Measurements from ENCODE around the gene ATAD1. TPM values are rescaled to one million over a fixed set of nuclear protein-coding genes. Genes with fewer than 3 reads are reported as not detected.

ATAD1 gene
- total and polyA plus RNA-seq, 2 donors (not counting 1 experiment from before 2014, with no cell fraction given): 34.7 to 49.0 TPM

DNA sequence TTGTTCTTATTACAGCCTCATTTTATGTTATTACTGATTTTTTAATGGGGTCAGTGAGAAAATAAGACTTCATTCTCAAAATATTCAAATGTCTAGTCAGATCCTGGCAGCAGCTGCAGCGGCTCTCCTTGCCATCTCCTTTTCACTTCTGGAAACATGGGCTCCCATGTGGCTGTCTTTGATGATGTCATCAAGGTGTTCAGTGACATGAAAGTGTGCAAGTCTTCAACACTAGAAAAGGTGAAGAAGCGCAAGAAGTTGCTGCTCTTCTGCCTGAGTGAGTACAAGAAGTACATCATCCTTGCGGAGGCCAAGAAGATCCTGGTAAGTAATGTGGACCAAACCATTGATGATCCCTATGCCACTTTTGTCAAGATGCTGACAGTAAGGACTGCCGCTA, 25.7 kb upstream of the ATAD1 start:
- TF ChIP-seq, protein P1, sequence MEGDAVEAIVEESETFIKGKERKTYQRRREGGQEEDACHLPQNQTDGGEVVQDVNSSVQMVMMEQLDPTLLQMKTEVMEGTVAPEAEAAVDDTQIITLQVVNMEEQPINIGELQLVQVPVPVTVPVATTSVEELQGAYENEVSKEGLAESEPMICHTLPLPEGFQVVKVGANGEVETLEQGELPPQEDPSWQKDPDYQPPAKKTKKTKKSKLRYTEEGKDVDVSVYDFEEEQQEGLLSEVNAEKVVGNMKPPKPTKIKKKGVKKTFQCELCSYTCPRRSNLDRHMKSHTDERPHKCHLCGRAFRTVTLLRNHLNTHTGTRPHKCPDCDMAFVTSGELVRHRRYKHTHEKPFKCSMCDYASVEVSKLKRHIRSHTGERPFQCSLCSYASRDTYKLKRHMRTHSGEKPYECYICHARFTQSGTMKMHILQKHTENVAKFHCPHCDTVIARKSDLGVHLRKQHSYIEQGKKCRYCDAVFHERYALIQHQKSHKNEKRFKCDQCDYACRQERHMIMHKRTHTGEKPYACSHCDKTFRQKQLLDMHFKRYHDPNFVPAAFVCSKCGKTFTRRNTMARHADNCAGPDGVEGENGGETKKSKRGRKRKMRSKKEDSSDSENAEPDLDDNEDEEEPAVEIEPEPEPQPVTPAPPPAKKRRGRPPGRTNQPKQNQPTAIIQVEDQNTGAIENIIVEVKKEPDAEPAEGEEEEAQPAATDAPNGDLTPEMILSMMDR (conservative IDR thresholded peaks at IDR 0.05 in 1 of 2, IDR thresholded peaks at IDR 0.05 in 1 of 2; ENCODE audit: low read depth in 1 of 2, low read length in 2 of 2): no peak
- TF ChIP-seq EZH2 (IDR thresholded peaks at IDR 0.05; ENCODE audit: low read length, missing control alignments): no peak
- H3K27me3 ChIP-seq (ENCODE audit: control insufficient read depth, insufficient read depth, low read length): no peaks in the 10 kb centered on the region
- H4K20me1 ChIP-seq (ENCODE audit: control insufficient read depth, extremely low read depth, insufficient read depth, low read length): no peaks in the 10 kb centered on the region
- H3K9me3 ChIP-seq (ENCODE audit: control insufficient read depth, insufficient read depth, low read depth, low read length): no peaks in the 10 kb centered on the region
- no peak overlapping the region for H3K27ac ChIP-seq (ENCODE audit: insufficient read depth, low read length)
- H3K4me3 ChIP-seq (replicated peaks in 1 of 4; ENCODE audit: control extremely low read depth in 1 of 4, insufficient read depth in 1 of 4, low read depth in 3 of 4, low read length in 4 of 4): no peak overlapping the region
- peak in 1 of 2 donors; percentile 18 for DNase-seq (ENCODE audit: low read depth in 2 of 2)
- H3K36me3 ChIP-seq (ENCODE audit: control insufficient read depth, insufficient read depth, low read length): no peaks in the 10 kb centered on the region
- H2AFZ ChIP-seq (ENCODE audit: low read length): no peak overlapping the region
- no peaks in the 10 kb centered on the region for H3K79me2 ChIP-seq (ENCODE audit: control insufficient read depth, insufficient read depth, low read length)
- peaks cover 2% of the 10 kb centered on the region for H3K4me1 ChIP-seq (ENCODE audit: control insufficient read depth, extremely low read depth, insufficient read depth, low read length)
- no peak overlapping the region for H3K4me2 ChIP-seq (ENCODE audit: extremely low read depth, insufficient read depth, low read length)
- no peak overlapping the region for H3K9ac ChIP-seq (ENCODE audit: insufficient read depth, low read length)

DNA sequence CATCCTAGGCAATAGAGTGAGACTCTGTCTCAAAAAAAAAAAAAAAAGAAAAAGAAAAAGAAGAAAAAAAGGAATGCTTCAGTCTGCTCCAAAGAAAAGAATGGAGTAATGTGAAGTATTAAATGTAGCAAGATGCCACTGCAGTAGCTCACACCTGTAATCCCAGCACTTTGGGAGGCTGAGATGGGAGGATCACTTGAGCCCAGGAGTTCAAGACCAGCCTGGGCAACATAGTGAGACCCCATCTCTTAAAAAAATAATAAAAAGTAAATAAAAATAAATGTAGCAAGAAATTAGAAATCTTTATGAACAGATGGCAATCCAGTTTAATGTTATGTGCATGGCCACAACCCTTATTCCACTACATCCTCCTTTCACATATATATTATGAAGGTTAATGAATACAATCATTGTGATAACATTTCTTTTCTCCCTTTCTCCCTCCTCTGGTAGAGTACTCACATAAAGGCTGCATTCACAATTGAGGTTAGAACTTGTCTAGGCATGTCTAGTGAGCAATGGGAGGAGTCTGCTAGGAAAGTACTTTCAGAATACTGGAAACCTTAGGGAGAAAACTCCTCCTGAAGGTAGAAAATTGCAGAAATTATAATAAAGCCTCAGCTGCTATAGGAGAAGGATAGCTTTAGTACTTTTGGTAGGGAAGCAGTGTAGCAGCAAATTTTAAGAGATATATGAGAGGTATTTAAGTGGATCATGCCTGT, 24.9 kb upstream of the ATAD1 start:
- Histone ChIP-seq H3K36me3 (ENCODE audit: control insufficient read depth, insufficient read depth, low read length) (no peaks in the 10 kb centered on the region), H3K27ac (ENCODE audit: insufficient read depth, low read length) (peak overlapping the region; percentile 29), H3K27me3 (ENCODE audit: control insufficient read depth, insufficient read depth, low read length) (no peaks in the 10 kb centered on the region), H3K4me2 (ENCODE audit: extremely low read depth, insufficient read depth, low read length) (no peak overlapping the region), H4K20me1 (ENCODE audit: control insufficient read depth, extremely low read depth, insufficient read depth, low read length) (no peaks in the 10 kb centered on the region), H3K9ac (ENCODE audit: insufficient read depth, low read length) (no peak overlapping the region), H3K4me1 (ENCODE audit: control insufficient read depth, extremely low read depth, insufficient read depth, low read length) (peaks cover 2% of the 10 kb centered on the region), H3K79me2 (ENCODE audit: control insufficient read depth, insufficient read depth, low read length) (no peaks in the 10 kb centered on the region), H3K4me3 (replicated peaks in 1 of 4; ENCODE audit: control extremely low read depth in 1 of 4, insufficient read depth in 1 of 4, low read depth in 3 of 4, low read length in 4 of 4) (no peak overlapping the region), H3K9me3 (ENCODE audit: control insufficient read depth, insufficient read depth, low read depth, low read length) (no peaks in the 10 kb centered on the region), H2AFZ (ENCODE audit: low read length) (no peak overlapping the region)
- TF ChIP-seq EZH2 (IDR thresholded peaks at IDR 0.05; ENCODE audit: low read length, missing control alignments): no peak
- TF ChIP-seq, protein P1 (conservative IDR thresholded peaks at IDR 0.05 in 1 of 2, IDR thresholded peaks at IDR 0.05 in 1 of 2; ENCODE audit: low read depth in 1 of 2, low read length in 2 of 2): no peak
- peak; percentile 83 to 86 for DNase-seq (ENCODE audit: low read depth in 2 of 2)

DNA sequence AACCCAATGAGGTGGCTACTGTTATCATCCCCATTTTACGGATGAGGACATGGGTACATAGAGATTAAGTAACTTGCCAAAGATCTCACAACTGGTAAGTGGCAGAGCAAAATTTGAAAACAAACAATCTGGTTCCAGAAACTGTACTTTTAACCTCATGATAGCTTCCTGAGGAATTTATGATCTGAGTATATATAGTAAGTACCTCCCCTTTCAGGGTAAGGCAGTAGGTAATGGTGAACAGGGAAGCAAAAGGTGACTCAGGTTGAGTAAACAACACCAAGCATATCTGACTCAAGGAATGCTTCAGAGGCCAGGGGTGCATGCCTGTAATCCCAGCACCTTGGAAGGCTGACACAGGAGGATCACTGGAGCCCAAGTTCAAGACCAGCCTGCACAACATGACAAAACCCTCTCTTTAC, 24.2 kb upstream of the ATAD1 start:
- DNase-seq (ENCODE audit: low read depth in 2 of 2): peak in 1 of 2 donors; percentile 66
- Histone ChIP-seq H3K9me3 (ENCODE audit: control insufficient read depth, insufficient read depth, low read depth, low read length) (no peaks in the 10 kb centered on the region), H3K27me3 (ENCODE audit: control insufficient read depth, insufficient read depth, low read length) (no peaks in the 10 kb centered on the region), H3K36me3 (ENCODE audit: control insufficient read depth, insufficient read depth, low read length) (no peaks in the 10 kb centered on the region), H2AFZ (ENCODE audit: low read length) (no peak overlapping the region), H3K4me2 (ENCODE audit: extremely low read depth, insufficient read depth, low read length) (no peak overlapping the region), H4K20me1 (ENCODE audit: control insufficient read depth, extremely low read depth, insufficient read depth, low read length) (no peaks in the 10 kb centered on the region), H3K4me1 (ENCODE audit: control insufficient read depth, extremely low read depth, insufficient read depth, low read length) (peaks cover 2% of the 10 kb centered on the region), H3K9ac (ENCODE audit: insufficient read depth, low read length) (no peak overlapping the region), H3K79me2 (ENCODE audit: control insufficient read depth, insufficient read depth, low read length) (no peaks in the 10 kb centered on the region), H3K4me3 (replicated peaks in 1 of 4; ENCODE audit: control extremely low read depth in 1 of 4, insufficient read depth in 1 of 4, low read depth in 3 of 4, low read length in 4 of 4) (no peak overlapping the region), H3K27ac (ENCODE audit: insufficient read depth, low read length) (no peak overlapping the region)
- no peak for TF ChIP-seq EZH2 (IDR thresholded peaks at IDR 0.05; ENCODE audit: low read length, missing control alignments)
- TF ChIP-seq, protein P1 (conservative IDR thresholded peaks at IDR 0.05 in 1 of 2, IDR thresholded peaks at IDR 0.05 in 1 of 2; ENCODE audit: low read depth in 1 of 2, low read length in 2 of 2): no peak

Measured in fibroblast of lung (primary cell).